ENCODE measurements around the gene B4GALT3. TPM values are rescaled to one million over a fixed set of nuclear protein-coding genes. Genes with fewer than 3 reads are reported as not detected.
A peak's percentile ranks its signal among the peaks of the same experiment; 100 is the strongest.

Gene B4GALT3
- polyA plus RNA-seq, 1 experiment = 39.0 TPM

DNA sequence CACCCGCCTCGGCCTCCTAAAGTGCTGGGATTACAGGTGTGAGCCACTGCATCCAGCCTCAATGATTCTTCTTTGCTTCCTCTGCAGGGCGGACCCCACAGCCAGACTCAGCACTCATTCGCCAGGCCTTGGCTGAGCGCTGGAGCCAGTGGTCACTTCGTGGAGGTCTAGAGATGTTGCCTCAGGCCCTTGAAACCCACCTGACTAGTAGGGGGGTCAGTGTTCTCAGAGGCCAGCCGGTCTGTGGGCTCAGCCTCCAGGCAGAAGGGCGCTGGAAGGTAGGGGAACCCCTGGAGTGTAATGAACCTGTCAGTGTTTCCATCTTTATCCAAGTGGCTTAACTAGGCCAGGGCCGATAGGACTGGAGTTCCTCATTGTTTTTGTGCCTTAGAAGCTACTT lies 8.4 kb downstream of the B4GALT3 start:
- DNase-seq (ENCODE audit: low read depth) = no peak
- Histone ChIP-seq H3K4me3 (ENCODE audit: low read depth, low read length) (no peak overlapping the region), H3K27me3 (ENCODE audit: control insufficient read depth, insufficient read depth, low read length) (no peaks in the 10 kb centered on the region), H3K36me3 (ENCODE audit: control insufficient read depth, insufficient read depth, low read length) (peaks cover 18% of the 10 kb centered on the region)
- ChIA-PET CTCF (interaction anchor here (1.1 kb wide), 1 partner anchor 11 kb away, joined by 3 read pairs; no protein-coding TSS in a partner anchor), POLR2A (no interaction called here)
- TF ChIP-seq, protein P1, sequence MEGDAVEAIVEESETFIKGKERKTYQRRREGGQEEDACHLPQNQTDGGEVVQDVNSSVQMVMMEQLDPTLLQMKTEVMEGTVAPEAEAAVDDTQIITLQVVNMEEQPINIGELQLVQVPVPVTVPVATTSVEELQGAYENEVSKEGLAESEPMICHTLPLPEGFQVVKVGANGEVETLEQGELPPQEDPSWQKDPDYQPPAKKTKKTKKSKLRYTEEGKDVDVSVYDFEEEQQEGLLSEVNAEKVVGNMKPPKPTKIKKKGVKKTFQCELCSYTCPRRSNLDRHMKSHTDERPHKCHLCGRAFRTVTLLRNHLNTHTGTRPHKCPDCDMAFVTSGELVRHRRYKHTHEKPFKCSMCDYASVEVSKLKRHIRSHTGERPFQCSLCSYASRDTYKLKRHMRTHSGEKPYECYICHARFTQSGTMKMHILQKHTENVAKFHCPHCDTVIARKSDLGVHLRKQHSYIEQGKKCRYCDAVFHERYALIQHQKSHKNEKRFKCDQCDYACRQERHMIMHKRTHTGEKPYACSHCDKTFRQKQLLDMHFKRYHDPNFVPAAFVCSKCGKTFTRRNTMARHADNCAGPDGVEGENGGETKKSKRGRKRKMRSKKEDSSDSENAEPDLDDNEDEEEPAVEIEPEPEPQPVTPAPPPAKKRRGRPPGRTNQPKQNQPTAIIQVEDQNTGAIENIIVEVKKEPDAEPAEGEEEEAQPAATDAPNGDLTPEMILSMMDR (IDR thresholded peaks at IDR 0.05; ENCODE audit: insufficient read depth, low read depth, low read length) = no peak

DNA sequence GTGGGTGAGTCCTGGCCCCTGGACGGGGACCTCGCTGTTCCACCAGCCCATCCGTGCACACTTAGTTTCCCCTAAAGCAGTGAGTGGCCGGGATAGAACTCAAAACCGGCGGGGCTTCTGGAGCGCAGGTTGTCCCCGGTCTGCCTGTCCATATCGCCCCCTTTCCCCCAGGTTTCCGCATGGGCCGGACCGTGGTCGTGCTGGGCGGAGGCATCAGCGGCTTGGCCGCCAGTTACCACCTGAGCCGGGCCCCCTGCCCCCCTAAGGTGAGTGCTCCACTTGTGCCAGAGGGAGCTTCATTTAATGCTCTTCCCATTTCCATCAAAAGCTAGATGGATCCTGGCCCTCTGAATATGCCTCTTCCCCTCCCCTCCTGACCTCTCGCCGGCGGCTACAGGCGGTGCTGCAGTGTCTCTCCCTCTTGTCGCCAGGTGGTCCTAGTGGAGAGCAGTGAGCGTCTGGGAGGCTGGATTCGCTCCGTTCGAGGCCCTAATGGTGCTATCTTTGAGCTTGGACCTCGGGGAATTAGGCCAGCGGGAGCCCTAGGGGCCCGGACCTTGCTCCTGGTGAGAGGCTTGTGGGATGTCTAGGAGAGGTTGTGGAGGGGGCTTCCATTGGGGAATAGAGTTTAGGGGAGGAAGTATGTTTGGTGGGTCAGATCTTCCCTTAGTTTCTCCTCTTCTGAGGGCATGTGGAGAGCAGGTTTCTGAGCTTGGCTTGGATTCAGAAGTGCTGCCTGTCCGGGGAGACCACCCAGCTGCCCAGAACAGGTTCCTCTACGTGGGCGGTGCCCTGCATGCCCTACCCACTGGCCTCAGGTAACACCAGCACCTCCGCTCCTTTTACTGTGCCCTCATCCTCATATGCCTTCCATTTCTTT lies 10.4 kb downstream of the B4GALT3 start:
- Histone ChIP-seq H3K27me3 (ENCODE audit: control insufficient read depth, insufficient read depth, low read length) (no peaks in the 10 kb centered on the region), H3K4me3 (ENCODE audit: low read depth, low read length) (peak overlapping the region; percentile 81), H3K36me3 (ENCODE audit: control insufficient read depth, insufficient read depth, low read length) (peaks cover 18% of the 10 kb centered on the region)
- TF ChIP-seq, protein P1 (IDR thresholded peaks at IDR 0.05; ENCODE audit: insufficient read depth, low read depth, low read length) = no peak
- DNase-seq (ENCODE audit: low read depth) = no peak
- ChIA-PET CTCF (interaction anchor here (0.9 to 2.1 kb wide), 10 partner anchors 10 to 216 kb away, joined by 3 to 10 read pairs (median 4); partner anchors contain the start of genes B4GALT3, DEDD and TOMM40L), POLR2A (interaction anchor here (1.0 kb wide), 2 partner anchors 11 to 14 kb away, joined by 3 to 8 read pairs; no protein-coding TSS in a partner anchor)

DNA sequence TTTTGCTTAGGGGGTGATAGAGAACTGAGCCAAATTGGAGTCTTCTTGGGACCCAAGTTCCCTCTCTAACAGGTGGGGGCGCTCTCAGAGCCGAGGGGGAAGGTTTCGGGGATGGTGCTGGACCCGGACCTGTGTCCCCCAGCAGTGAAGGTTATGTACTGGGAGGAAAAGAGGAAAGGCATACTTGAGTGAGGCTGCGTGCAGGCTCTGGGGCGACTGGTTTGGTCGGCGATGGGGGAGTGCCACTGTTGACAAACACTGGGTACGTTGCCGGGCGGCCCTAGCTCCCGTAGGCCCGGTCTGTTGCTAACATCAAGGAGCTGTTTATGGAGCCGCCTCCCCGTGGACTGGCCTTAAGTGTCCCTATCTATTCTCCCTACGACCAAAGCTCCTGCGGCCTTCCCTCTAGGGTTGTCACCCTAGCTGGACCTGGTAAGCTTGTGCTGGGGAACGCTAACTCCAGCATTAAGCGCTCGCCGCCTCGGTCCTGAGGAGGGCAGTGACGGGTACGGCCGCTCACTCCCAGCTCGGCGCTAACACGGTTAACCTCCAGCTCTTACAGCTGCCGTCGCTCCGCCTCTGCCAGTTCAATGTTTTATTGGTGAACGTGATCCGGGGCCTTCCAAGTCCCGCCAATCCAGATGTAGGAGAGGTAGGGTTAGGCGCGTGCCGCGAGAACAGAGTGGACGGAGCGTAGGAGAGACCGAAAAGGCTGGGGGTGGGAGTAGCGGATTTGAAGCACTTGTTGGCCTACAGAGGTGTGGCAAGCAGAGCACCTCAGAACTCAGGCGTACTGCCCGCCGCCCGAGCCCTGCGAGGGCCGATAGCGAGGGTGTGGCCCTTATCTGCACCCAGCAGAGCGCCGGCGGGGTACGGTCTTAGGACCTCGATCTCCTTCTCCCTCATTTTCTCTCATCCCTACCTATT lies 11.3 kb downstream of the B4GALT3 start, which contains the start of gene PPOX:
PPOX (plus strand) TSS at position 685 of the 927 bp plus-strand sequence. CDS start 422 bp downstream, outside the sequence.
- TF ChIP-seq, protein P1 (IDR thresholded peaks at IDR 0.05; ENCODE audit: insufficient read depth, low read depth, low read length) = peak; percentile 59
- H3K4me3 ChIP-seq (ENCODE audit: low read depth, low read length) = peak within 1 kb of the TSS; percentile 81
- no peaks in the 10 kb centered on the region for H3K27me3 ChIP-seq (ENCODE audit: control insufficient read depth, insufficient read depth, low read length)
- peak; percentile 95 for DNase-seq (ENCODE audit: low read depth)
- peaks cover 14% of the 10 kb centered on the region for H3K36me3 ChIP-seq (ENCODE audit: control insufficient read depth, insufficient read depth, low read length)
- ChIA-PET CTCF (interaction anchor here (0.6 to 2.1 kb wide), 18 partner anchors 9 to 223 kb away, joined by 3 to 10 read pairs (median 4); partner anchors contain the start of genes B4GALT3, CFAP126, DEDD and TOMM40L), POLR2A (interaction anchor here (1.0 kb wide), 2 partner anchors 10 to 13 kb away, joined by 3 to 8 read pairs; no protein-coding TSS in a partner anchor)

DNA sequence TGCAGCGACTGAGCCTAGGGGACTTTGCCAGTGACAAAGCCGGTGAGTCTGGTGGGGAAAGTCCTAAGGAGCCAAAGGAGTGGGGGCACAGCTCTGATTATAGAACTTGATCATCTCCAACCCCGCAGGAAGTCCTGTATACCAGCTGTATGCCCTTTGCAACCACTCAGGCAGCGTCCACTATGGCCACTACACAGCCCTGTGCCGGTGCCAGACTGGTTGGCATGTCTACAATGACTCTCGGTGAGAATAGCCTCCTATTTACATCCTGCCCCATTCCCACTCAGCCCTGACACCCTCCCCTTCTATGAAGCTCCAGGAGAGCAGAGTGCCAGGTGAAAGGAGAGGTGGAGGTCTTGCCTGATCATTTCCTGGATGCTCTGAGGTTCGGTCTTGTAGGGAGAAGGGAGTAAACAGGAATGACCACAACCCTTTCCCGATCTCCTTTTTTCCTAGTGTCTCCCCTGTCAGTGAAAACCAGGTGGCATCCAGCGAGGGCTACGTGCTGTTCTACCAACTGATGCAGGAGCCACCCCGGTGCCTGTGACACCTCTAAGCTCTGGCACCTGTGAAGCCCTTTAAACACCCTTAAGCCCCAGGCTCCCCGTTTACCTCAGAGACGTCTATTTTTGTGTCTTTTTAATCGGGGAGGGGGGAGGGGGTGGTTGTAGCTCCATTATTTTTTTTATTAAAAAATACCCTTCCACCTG lies 12.3 kb downstream of the B4GALT3 start:
- POLR2A ChIA-PET = no interaction called here
- TF ChIP-seq, protein P1 (IDR thresholded peaks at IDR 0.05; ENCODE audit: insufficient read depth, low read depth, low read length) = no peak

More for the DNA sequence above, 12.3 kb downstream of the B4GALT3 start:
- Histone ChIP-seq H3K27me3 (ENCODE audit: control insufficient read depth, insufficient read depth, low read length) (no peaks in the 10 kb centered on the region), H3K4me3 (ENCODE audit: low read depth, low read length) (peak overlapping the region; percentile 81), H3K36me3 (ENCODE audit: control insufficient read depth, insufficient read depth, low read length) (peaks cover 9% of the 10 kb centered on the region)
- CTCF ChIA-PET = interaction anchor here (0.6 to 2.1 kb wide), 13 partner anchors 8 to 217 kb away, joined by 3 to 10 read pairs (median 4); partner anchors contain the start of genes CFAP126, NIT1, PFDN2 and TOMM40L
- no peak for DNase-seq (ENCODE audit: low read depth)

All from BJ (cell line).